H4 (cell line): ENCODE results near the gene VSIR. TPM values are rescaled to one million over a fixed set of nuclear protein-coding genes. Genes with fewer than 3 reads are reported as not detected.

Experiments
- DNase-seq: peaks from one replicate; pipeline ENCODE4 v3.0.0-alpha.2; 2015; ENCODE audit warnings: low spot score
- total RNA-seq: library from RNA; depleted of rRNA; stranded (reverse); fragments of >200 nt; shearing (Covaris generic); gene quantifications from 2 replicates; pipeline ENCODE4 v1.2.3, GENCODE V29; 2014

The VSIR gene
- total RNA-seq, 1 experiment from 2014 or later = 0.81 TPM

GRCh38 chr10:71727738-71728737 is 45.3 kb downstream of the VSIR start:
- DNase-seq = peak; percentile 45

- DNase-seq = no peak
Measured at GRCh38 chr10:71727105-71727737, 46.1 kb downstream of the VSIR start.

GRCh38 chr10:71726580-71727104 is 46.7 kb downstream of the VSIR start:
- no peak for DNase-seq

- peak; percentile 30 for DNase-seq
Measured at GRCh38 chr10:71725998-71726579, 47.2 kb downstream of the VSIR start.

GRCh38 chr10:71725249-71725648 is 48.1 kb downstream of the VSIR start:
- no peak for DNase-seq

- no peak for DNase-seq
Measured at GRCh38 chr10:71724539-71724938, 48.8 kb downstream of the VSIR start.

GRCh38 chr10:71723311-71723710 is 50.0 kb downstream of the VSIR start:
- no peak for DNase-seq

- DNase-seq = no peak
Measured at GRCh38 chr10:71722849-71723248, 50.5 kb downstream of the VSIR start.

- no peak for DNase-seq
Measured at GRCh38 chr10:71721313-71721712, 52.0 kb downstream of the VSIR start.

- DNase-seq = no peak
Measured at GRCh38 chr10:71720288-71720687, 53.0 kb downstream of the VSIR start.

GRCh38 chr10:71719464-71720201 is 53.7 kb downstream of the VSIR start, which contains the start of gene C10orf105:
TSS of gene C10orf105 (minus strand) at chr10:71719778. CDS start at chr10:71716337, 3,441 bp downstream.
- DNase-seq = no peak

GRCh38 chr10:71719042-71719441 is 54.3 kb downstream of the VSIR start:
- DNase-seq = no peak

GRCh38 chr10:71718165-71718698 is 55.1 kb downstream of the VSIR start:
- DNase-seq = no peak

- DNase-seq = no peak
Measured at GRCh38 chr10:71717551-71717951, 55.8 kb downstream of the VSIR start.

GRCh38 chr10:71717056-71717455 is 56.3 kb downstream of the VSIR start:
- DNase-seq = no peak

GRCh38 chr10:71716426-71716825 is 56.9 kb downstream of the VSIR start:
- DNase-seq = no peak

- DNase-seq = no peak
Measured at GRCh38 chr10:71715860-71716259, 57.5 kb downstream of the VSIR start.

- no peak for DNase-seq
Measured at GRCh38 chr10:71715026-71715425, 58.3 kb downstream of the VSIR start.

GRCh38 chr10:71714592-71714991 is 58.7 kb downstream of the VSIR start:
- DNase-seq = no peak

GRCh38 chr10:71714031-71714410 is 59.3 kb downstream of the VSIR start:
- DNase-seq = no peak
